HG02852 (cell line): ENCODE measurements around the gene UBASH3B.
"Not testable (repeated sequence)": the region's sequence is repeated elsewhere in the genome, so short reads cannot be mapped to it uniquely, and the experiment has no call there.

ENCODE experiments used
- ATAC-seq: cut with Tn5 transposase; IDR thresholded peaks from one replicate; pipeline ENCODE4 v1.9.1; 2021; ENCODE audit warnings: mild to moderate bottlenecking, moderate library complexity; ENCODE audit not compliant: unreplicated experiment

Gene UBASH3B

GRCh38 chr11:122655527-122656072 is at the start of gene UBASH3B:
Gene UBASH3B (plus strand): TSS chr11:122655722. CDS start chr11:122656050, 328 bp downstream.
- ATAC-seq: peak; percentile 76

GRCh38 chr11:122607162-122607561 is 48.4 kb upstream of the UBASH3B start:
- ATAC-seq: not testable (repeated sequence)

- no peak for ATAC-seq
These were observed 43.2 kb upstream of the UBASH3B start for GRCh38 chr11:122612123-122612824.

GRCh38 chr11:122616718-122617117 is 38.8 kb upstream of the UBASH3B start:
- ATAC-seq: no peak

GRCh38 chr11:122617297-122617696 is 38.2 kb upstream of the UBASH3B start:
- no peak for ATAC-seq

GRCh38 chr11:122617926-122618325 is 37.6 kb upstream of the UBASH3B start:
- no peak for ATAC-seq

GRCh38 chr11:122618927-122619326 is 36.6 kb upstream of the UBASH3B start:
- no peak for ATAC-seq

GRCh38 chr11:122619757-122620156 is 35.8 kb upstream of the UBASH3B start:
- no peak for ATAC-seq

GRCh38 chr11:122625501-122625900 is 30.0 kb upstream of the UBASH3B start:
- not testable (repeated sequence) for ATAC-seq

GRCh38 chr11:122625976-122626665 is 29.4 kb upstream of the UBASH3B start:
- ATAC-seq: no peak

- ATAC-seq: no peak
These were observed 27.8 kb upstream of the UBASH3B start for GRCh38 chr11:122627745-122628144.

GRCh38 chr11:122628810-122629555 is 26.5 kb upstream of the UBASH3B start:
- no peak for ATAC-seq

- ATAC-seq: no peak
These were observed 23.2 kb upstream of the UBASH3B start for GRCh38 chr11:122632181-122632824.

GRCh38 chr11:122633219-122633829 is 22.2 kb upstream of the UBASH3B start:
- no peak for ATAC-seq

GRCh38 chr11:122634501-122634900 is 21.0 kb upstream of the UBASH3B start:
- ATAC-seq: no peak

GRCh38 chr11:122637541-122637940 is 18.0 kb upstream of the UBASH3B start:
- ATAC-seq: no peak

- ATAC-seq: no peak
These were observed 13.0 kb upstream of the UBASH3B start for GRCh38 chr11:122642472-122642922.

- no peak for ATAC-seq
These were observed 12.6 kb upstream of the UBASH3B start for GRCh38 chr11:122642971-122643370.

- no peak for ATAC-seq
These were observed 9.7 kb upstream of the UBASH3B start for GRCh38 chr11:122645847-122646246.
